Thyroid gland (tissue), 4 donors: ENCODE data around the gene TBC1D8.
A peak's percentile ranks its signal among the peaks of the same experiment; 100 is the strongest.

Experiments
- POLR2A ChIP-seq, 2 donors: fragments of 450-650 bp; IDR thresholded peaks; one replicate each; pipeline ENCODE4 v1.6.1; 2017; ENCODE audit warnings: antibody characterized with exemption in 2 of 2, mild to moderate bottlenecking in 2 of 2, moderate library complexity in 1 of 2
- TF ChIP-seq, protein P1 (sequence below), 6 experiments: fragments of 200-600 bp in 3 of 6; fragments of 450-650 bp in 3 of 6; sonication (generic) in 3 of 6; IDR thresholded peaks; one replicate each; pipeline ENCODE4 v1.5.1; 2016 to 2019; ENCODE audit warnings: antibody characterized with exemption in 6 of 6, mild to moderate bottlenecking in 2 of 6, inconsistent platforms in 1 of 6, moderate library complexity in 1 of 6

DNA sequence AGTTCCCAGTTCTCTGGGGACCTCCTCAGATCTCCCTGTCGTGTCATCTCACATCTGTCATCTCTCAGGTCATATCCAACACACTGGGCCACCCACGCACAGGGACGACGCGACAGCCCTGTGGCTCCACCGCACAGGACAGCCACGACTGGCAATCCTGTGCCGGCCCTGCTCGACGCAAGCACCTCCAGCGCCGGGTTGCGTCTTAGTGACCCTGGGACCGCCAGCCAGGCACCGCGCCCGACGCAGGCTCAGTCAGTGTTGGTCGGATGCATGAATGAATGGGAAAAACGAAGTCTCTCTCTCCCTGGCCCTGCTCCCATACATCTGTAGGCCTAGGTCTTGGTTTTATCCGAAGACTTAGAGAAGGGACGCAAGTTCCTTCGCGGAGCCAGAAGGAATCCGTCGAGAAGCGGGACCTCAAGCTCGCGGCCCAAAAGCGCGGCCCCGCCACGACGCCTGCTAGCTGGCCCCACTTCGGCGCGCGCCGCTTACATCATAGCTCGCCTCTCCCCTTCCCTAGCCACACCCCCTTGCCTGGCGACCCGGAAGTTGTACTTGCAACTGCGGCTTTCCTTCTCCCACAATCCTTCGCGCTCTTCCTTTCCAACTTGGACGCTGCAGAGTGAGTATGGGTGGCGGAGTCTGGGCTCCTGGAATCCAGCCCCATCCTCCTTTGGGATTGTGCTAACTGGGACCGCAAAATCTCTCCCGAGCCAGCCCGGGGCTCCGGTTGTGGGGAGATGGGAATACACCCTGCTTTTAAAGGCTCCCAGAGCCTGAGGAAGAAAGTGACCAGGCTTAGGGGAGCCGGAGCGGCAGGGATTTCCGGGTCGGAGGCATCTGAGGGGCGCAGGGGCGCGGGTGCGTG, 149.3 kb downstream of the TBC1D8 start, which contains the start of gene RPL31:
- TF ChIP-seq POLR2A (IDR thresholded peaks at IDR 0.05): peak; percentile 60 to 90
- TF ChIP-seq, protein P1, sequence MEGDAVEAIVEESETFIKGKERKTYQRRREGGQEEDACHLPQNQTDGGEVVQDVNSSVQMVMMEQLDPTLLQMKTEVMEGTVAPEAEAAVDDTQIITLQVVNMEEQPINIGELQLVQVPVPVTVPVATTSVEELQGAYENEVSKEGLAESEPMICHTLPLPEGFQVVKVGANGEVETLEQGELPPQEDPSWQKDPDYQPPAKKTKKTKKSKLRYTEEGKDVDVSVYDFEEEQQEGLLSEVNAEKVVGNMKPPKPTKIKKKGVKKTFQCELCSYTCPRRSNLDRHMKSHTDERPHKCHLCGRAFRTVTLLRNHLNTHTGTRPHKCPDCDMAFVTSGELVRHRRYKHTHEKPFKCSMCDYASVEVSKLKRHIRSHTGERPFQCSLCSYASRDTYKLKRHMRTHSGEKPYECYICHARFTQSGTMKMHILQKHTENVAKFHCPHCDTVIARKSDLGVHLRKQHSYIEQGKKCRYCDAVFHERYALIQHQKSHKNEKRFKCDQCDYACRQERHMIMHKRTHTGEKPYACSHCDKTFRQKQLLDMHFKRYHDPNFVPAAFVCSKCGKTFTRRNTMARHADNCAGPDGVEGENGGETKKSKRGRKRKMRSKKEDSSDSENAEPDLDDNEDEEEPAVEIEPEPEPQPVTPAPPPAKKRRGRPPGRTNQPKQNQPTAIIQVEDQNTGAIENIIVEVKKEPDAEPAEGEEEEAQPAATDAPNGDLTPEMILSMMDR (IDR thresholded peaks at IDR 0.05): peak in 1 of 6 experiments; percentile 15
